HG03139 (cell line): ENCODE data around the gene FNDC10.
"Not testable (repeated sequence)": the region's sequence is repeated elsewhere in the genome, so short reads cannot be mapped to it uniquely, and the experiment has no call there.

Experiments
- ATAC-seq: cut with Tn5 transposase; IDR thresholded peaks from one replicate; pipeline ENCODE4 v1.9.1; 2021; ENCODE audit not compliant: unreplicated experiment

Gene FNDC10

GRCh38 chr1:1599935-1600860 is at the start of gene FNDC10:
Gene FNDC10, minus strand, starts transcription at chr1:1600135. Its CDS starts 120 bp downstream, at chr1:1600015.
- no peak for ATAC-seq

GRCh38 chr1:1648265-1648664 is 48.3 kb upstream of the FNDC10 start:
- not testable (repeated sequence) for ATAC-seq

- ATAC-seq = not testable (repeated sequence)
Measured at GRCh38 chr1:1647567-1648241, 47.8 kb upstream of the FNDC10 start.

GRCh38 chr1:1646326-1646725 is 46.4 kb upstream of the FNDC10 start:
- ATAC-seq = not testable (repeated sequence)

DNA sequence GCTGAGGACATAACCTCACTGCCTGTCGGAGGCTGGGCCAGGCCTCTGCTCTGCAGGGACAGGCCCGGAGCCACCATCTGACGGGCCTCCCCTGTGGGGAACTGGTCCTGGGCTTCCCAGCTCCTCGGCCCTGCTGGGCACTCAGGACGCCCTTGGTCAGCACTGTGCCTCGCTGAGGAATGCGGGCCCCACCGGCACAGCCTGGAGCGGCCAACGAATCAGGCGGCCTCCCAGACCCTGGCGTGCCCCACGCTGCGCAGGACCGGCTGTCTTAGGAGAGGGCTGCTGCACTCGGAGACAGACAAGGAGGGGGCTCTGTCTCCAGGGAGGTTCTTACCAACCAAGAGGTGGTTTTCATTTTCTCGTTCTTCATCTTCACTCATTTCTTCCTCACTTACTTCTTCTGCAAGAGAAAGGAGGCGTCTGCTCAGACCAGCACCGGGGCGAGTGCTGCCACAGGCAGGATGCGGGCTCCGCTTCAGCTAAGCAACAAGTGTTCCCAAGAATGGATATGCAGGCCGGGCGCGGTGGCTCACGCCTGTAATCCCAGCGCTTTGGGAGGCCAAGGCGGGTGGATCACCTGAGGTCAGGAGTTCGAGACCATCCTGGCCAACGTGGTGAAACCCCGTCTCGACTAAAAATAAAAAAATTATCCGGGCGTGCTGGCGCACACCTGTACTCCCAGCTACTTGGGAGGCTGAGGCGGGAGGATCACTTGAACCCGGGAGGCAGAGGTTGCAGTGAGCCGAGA is 41.0 kb upstream of the FNDC10 start:
- ATAC-seq = not testable (repeated sequence)

- not testable (repeated sequence) for ATAC-seq
Measured at GRCh38 chr1:1640081-1640480, 40.1 kb upstream of the FNDC10 start.

DNA sequence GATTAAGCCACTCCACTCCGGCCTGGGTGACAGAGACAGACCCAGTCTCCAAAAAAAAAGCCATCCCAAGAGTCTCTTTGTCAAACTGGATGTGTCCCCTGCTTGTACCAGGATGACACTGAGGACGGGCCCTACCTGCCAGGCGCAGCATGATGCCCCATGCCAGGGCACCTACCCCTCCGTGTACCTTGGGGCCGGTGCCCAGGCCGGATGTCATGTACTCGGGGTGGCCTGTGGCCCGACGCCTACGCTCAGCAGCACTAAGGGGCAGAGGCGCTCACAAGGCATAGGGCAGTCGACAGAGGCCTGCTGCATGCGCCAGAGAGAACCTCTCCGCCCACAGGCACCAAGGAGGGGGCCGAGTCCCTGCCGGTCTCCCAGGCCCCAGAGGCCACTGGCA is 39.4 kb upstream of the FNDC10 start:
- ATAC-seq = not testable (repeated sequence)

DNA sequence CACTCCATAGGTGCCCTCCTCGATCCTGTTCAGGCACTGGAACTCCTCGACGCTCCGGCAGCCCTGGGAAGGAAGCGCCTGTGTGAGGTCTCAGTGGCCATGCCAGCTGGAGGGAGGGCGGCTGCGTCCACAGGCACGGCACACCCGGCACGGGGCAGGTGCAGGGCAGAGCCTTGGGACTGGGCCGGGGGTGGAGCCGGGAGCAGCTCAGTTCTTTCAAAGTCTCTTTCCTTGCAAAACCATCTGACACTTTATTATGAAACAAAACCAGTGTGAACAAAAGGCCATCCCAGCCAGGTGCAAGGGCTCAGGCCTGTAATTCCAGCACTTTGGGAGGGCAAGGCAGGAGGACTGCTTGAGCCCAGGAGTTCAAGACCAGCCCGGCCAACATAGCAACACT is 38.6 kb upstream of the FNDC10 start:
- not testable (repeated sequence) for ATAC-seq

DNA sequence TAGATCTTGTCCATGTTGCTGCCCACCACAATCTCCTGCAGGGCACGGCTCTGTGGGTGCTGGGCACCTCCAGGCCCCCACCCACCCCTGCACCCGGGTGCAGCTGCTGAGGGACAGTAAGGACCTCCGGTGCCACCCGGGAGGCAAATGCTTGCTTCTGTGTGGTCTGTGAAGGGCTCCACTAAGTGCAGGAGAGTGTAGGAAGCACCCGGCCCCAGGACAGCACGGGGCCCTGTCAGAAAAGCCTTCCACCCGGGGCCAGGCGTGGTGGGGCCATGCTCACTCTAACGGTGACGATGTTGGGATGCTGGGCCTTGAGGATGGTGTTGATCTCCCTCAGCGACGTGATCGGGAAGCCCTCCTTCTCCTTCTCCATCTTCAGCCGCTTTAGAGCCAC is 37.5 kb upstream of the FNDC10 start:
- not testable (repeated sequence) for ATAC-seq

- ATAC-seq = not testable (repeated sequence)
Measured at GRCh38 chr1:1636621-1637478, 36.9 kb upstream of the FNDC10 start.

DNA sequence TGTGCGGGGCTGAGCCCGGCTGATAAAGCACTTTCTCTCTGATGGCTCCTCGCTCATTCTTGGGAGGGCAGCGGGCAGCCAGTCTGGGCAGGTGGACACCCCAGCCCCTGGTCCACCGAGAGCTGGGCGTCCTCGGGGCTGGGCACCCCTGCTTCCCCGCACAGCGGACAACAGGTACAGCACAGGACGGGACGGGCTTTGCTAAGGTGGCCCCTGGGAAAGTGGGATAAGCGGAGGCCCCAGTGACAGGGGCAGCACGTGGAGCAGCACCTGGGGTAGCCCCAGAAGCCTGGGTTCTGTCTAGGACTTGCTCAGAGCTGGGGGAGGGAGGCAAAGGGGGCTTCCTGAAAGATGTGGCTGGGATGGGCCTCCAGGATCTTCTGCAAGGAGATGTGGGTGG is 34.7 kb upstream of the FNDC10 start:
- ATAC-seq = not testable (repeated sequence)

GRCh38 chr1:1633409-1633808 is 33.5 kb upstream of the FNDC10 start:
- not testable (repeated sequence) for ATAC-seq

- ATAC-seq = no peak
Measured at GRCh38 chr1:1631782-1632420, 32.0 kb upstream of the FNDC10 start, which contains the start of gene MMP23B. Gene MMP23B, plus strand, starts transcription at chr1:1632173. Its CDS starts 46 bp downstream, at chr1:1632219.

- ATAC-seq = no peak
Measured at GRCh38 chr1:1630965-1631781, 31.2 kb upstream of the FNDC10 start.

- peak; percentile 52 for ATAC-seq
Measured at GRCh38 chr1:1630191-1630964, 30.4 kb upstream of the FNDC10 start.

DNA sequence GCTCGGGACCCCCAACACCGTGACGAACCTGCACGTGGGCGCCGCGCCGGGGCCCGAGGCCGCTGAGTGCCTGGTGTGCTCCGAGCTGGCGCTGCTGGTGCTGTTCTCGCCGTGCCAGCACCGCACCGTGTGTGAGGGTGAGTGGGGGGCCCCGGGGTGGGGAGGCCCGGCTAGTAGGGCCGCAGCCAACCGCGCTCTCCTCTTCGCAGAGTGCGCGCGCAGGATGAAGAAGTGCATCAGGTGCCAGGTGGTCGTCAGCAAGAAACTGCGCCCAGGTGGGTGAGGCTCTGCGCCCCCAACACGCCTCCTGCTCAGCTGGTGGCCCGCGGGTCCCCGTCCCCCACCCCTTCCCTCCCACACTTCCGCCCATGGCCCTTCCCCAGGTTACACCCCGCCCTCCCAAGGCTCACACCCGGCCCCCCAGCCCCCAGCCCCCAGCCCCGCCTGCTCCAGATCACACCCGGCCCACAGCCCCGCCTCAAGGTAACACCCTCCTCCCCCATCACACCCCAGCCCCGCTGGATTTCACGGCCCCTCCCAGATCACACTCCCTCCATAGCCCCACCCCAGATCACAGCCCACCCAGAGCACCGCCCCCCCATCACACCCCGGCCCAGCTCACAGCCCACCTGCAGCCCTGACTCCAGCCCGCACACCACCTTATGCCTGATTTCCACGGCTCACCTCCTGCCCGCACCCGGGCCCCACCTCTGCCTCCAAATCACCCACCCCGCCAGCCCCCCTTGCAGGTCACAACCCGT is 29.7 kb upstream of the FNDC10 start:
- no peak for ATAC-seq

DNA sequence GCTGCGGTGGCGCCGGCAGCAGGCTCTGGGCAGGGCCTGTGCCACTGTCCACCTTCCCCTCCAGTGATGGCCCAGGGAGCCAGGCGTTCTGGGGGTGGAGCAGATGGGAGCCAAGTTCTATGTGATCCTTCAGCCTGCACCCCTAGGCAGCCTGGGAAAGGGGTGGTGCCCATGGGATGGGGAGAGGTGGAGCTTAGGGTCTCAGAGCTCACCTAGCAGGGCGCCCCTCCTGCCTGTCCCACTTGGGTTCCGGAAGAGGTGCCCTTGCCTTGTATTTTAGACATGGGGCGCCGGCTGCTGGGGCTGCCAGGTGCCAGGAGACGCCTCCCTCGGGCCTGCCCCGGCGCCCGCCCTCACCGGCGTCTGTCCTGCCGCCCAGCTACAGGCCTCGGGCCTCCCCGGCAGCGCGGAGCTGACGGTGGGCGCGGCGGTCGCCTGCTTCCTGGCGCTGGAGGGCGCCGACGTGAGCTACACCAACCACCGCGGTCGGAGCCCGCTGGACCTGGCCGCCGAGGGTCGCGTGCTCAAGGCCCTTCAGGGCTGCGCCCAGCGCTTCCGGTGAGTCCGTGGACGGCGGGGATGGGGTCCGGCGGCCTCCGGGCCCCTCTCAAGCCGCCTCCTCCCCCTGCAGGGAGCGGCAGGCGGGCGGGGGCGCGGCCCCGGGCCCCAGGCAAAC is 29.0 kb upstream of the FNDC10 start:
- no peak for ATAC-seq
